PFSK-1 (cell line): Measurements from ENCODE around the gene GPR132.

Experiments used
- POLR2AphosphoS5 ChIP-seq: IDR thresholded peaks from 2 replicates; pipeline ENCODE4 v1.6.1; 2012; ENCODE audit warnings: low read depth, mild to moderate bottlenecking, control low read depth, low read length, moderate library complexity
- REST ChIP-seq, 2 experiments: IDR thresholded peaks; 2 replicates each; pipeline versions ENCODE4 v1.6.1 to v1.8.0; 2011 to 2012; ENCODE audit warnings: low read depth in 2 of 2, low read length in 2 of 2, control low read depth in 1 of 2, inconsistent platforms in 1 of 2, mild to moderate bottlenecking in 1 of 2, moderate library complexity in 1 of 2; ENCODE audit not compliant: insufficient read depth in 1 of 2
- SIN3A ChIP-seq: IDR thresholded peaks from 2 replicates; pipeline ENCODE4 v1.6.1; 2012; ENCODE audit warnings: mild to moderate bottlenecking, low read length, moderate library complexity, borderline replicate concordance; ENCODE audit not compliant: insufficient read depth

GRCh38 chr14:105075379-105076295 is 10.4 kb upstream of the GPR132 start:
- no peak for TF ChIP-seq POLR2AphosphoS5
- TF ChIP-seq SIN3A: no peak
- no peak for TF ChIP-seq REST (IDR thresholded peaks at IDR 0.05; ENCODE audit: insufficient read depth in 1 of 2, low read depth in 2 of 2, low read length in 2 of 2)
